Measurements from ENCODE around the gene ABCC6. TPM values are rescaled to one million over a fixed set of nuclear protein-coding genes. Genes with fewer than 3 reads are reported as not detected.

Gene ABCC6
- total and polyA plus RNA-seq, 8 donors, result 10.8 to 30.6 (median 15.7) TPM

DNA sequence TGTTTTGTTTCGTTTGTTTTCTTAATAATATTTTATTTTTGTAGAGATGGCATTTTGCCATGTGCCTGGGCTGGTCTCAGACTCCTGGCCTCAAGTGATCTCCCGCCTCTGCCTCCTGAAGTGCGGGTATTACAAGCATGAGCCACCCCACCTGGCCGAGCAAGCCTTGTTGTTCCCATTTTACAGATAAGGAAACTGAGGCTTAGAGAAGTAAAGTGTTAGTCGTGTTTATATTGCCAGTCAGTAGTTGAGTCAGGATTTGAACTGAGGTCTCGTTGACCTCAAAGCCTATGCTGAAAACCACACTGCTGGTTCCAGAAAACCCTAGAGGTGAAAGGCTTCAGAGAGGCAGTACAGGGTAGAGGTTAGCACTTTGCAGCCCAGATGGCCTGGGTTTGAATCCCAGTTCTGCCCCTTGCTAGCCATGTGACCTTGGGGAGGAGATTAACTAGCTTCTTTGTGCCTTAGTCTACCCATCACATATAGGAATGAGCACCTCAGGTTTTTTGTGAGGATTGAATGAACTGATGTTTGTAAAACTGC lies 102.0 kb downstream of the ABCC6 start:
- Histone ChIP-seq H3K4me3 (no peak overlapping the region), H3K36me3 (peaks cover 0 to 10% (median 0%) of the 10 kb centered on the region in 3 donors), H3K4me1 (no peaks in the 10 kb centered on the region), H3K27ac (no peak overlapping the region), H3K27me3 (no peaks in the 10 kb centered on the region), H3K9me3 (no peaks in the 10 kb centered on the region)
- no peak for FAIRE-seq
- no peak for ATAC-seq
- WGBS, 2 donors, result 83 to 88% methylated on average over 6 of the region's 6 CpGs
- intact Hi-C loops (cut with DNase I), result no loop called here
- DNase-seq, result no peak
- TF ChIP-seq, protein P1, sequence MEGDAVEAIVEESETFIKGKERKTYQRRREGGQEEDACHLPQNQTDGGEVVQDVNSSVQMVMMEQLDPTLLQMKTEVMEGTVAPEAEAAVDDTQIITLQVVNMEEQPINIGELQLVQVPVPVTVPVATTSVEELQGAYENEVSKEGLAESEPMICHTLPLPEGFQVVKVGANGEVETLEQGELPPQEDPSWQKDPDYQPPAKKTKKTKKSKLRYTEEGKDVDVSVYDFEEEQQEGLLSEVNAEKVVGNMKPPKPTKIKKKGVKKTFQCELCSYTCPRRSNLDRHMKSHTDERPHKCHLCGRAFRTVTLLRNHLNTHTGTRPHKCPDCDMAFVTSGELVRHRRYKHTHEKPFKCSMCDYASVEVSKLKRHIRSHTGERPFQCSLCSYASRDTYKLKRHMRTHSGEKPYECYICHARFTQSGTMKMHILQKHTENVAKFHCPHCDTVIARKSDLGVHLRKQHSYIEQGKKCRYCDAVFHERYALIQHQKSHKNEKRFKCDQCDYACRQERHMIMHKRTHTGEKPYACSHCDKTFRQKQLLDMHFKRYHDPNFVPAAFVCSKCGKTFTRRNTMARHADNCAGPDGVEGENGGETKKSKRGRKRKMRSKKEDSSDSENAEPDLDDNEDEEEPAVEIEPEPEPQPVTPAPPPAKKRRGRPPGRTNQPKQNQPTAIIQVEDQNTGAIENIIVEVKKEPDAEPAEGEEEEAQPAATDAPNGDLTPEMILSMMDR (IDR thresholded peaks at IDR 0.05), result no peak

DNA sequence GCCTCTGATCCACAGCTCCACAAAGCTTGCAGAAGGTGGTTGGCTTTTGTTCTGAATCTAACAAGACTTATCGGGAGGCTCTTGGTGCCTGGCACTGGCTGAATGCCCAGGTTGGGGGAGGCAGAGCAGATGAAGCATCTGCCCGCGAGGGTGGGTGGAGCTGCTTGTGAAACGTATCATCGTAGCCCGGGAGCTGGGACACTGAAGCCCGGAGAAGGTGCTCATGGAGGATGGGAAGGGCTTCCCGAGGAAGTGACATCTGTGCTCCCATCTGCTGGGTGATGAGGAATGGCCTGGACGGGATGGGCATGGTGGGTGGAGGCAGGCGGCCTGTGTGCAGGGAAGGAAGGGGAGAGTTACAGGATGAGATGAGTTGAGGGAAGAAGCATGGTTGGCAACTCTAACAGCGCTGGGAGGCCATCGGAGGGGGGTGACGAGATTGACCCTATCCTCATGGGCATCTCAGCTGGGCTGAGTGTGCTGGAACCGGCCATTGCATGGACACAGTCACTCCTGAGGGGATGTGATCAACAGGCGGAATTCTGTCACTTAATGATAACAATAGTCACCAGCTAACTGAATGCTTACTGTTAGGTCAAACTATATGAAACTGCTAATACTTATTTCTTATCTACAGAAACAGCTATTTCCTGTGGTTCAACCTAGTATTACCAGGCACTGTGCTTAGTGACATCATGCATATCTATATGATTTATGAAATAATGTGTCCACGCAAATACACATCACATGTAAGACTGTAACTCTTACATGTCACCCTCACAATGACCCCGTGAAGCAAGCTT lies 102.7 kb downstream of the ABCC6 start:
- peak overlapping the region in 1 of 4 donors; percentile 4 for H3K27ac ChIP-seq
- TF ChIP-seq, protein P1 (IDR thresholded peaks at IDR 0.05), result no peak
- H3K4me1 ChIP-seq, result no peaks in the 10 kb centered on the region
- 61 to 68% methylated on average over 17 of the region's 17 CpGs for WGBS, 2 donors
- intact Hi-C loops (cut with DNase I), result no loop called here
- ATAC-seq (peak in 2 of 4 donors; percentile 49), FAIRE-seq (no peak), DNase-seq (no peak)
- no peak overlapping the region for H3K4me3 ChIP-seq
- H3K36me3 ChIP-seq, result peaks cover 0 to 12% (median 0%) of the 10 kb centered on the region in 3 donors
- H3K27me3 ChIP-seq, result no peaks in the 10 kb centered on the region
- no peaks in the 10 kb centered on the region for H3K9me3 ChIP-seq

DNA sequence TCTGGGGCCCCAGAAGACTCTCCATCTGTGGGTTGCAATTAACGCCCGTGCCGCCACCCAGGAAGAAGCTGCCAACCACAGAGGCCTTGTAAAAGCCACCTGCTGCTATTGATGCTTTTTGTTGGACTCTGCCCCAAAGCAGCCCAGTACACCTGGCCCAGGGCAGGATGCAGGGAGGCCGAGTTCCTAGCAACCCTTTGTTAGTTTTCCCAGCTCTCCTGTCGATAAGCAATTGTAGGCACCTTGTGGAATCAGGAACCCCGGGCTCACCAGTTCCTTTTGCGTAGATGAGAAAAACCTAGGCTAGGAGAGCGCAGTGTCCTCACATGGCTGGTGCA lies 103.3 kb downstream of the ABCC6 start:
- DNase-seq (peak in 1 of 6 donors; percentile 61), ATAC-seq (peak; percentile 64 to 90 (median 83)), FAIRE-seq (no peak)
- intact Hi-C loops (cut with DNase I), result no loop called here
- no peaks in the 10 kb centered on the region for H3K4me1 ChIP-seq
- H3K4me3 ChIP-seq, result no peak overlapping the region
- WGBS, 2 donors, result 34 to 48% methylated on average over 8 of the region's 8 CpGs
- no peaks in the 10 kb centered on the region for H3K9me3 ChIP-seq
- TF ChIP-seq, protein P1 (IDR thresholded peaks at IDR 0.05), result no peak
- peaks cover 0 to 18% (median 0%) of the 10 kb centered on the region in 3 donors for H3K36me3 ChIP-seq
- H3K27me3 ChIP-seq, result no peaks in the 10 kb centered on the region
- H3K27ac ChIP-seq, result peak overlapping the region in 1 of 4 donors; percentile 4

DNA sequence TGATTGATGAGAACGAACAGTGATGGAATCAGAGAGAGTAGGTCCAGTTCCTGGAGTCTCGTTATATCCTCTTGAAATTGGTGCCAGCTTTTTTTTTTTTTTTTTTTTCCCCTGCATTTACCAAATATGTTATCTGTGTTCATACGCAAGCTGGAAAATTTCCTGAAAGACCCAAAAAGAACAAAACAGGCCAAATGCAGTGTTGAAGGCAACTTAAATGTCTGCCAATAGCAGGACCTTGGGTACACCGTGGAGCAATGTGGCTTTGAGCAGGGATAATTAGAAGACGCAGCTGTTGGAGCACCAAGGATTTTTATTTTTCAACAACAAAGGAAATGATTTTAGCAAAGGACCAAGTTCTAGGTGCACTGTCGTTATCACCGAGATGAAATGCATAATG lies 105.0 kb downstream of the ABCC6 start:
- intact Hi-C loops (cut with DNase I), result no loop called here
- DNase-seq, result no peak
- FAIRE-seq, result no peak
- TF ChIP-seq, protein P1 (IDR thresholded peaks at IDR 0.05), result no peak
- Histone ChIP-seq H3K27ac (no peak overlapping the region), H3K36me3 (peaks cover 0 to 24% (median 0%) of the 10 kb centered on the region in 3 donors), H3K4me1 (no peaks in the 10 kb centered on the region), H3K27me3 (no peaks in the 10 kb centered on the region), H3K4me3 (no peak overlapping the region), H3K9me3 (no peaks in the 10 kb centered on the region)
- 97% methylated on average over 7 of the region's 7 CpGs for WGBS, 2 donors
- ATAC-seq, result no peak

DNA sequence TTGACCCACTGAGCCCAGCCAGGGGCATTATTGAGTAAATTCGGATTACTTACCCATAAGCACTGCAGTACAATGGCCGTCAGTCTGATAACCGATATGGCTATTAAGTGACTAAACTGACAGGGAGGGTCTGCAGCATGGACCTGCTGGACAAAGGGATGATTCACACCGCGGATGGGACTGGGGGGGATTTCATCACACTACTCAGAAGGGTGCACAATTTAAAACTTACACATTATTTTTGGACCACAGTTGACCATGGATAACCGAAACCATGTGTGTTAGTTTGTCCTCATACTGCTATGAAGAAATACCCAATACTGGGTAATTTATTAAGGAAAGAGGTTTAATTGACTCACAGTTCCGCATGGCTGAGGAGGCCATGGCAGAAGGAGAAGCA lies 106.5 kb downstream of the ABCC6 start:
- Histone ChIP-seq H3K36me3 (peaks cover 0 to 30% (median 3%) of the 10 kb centered on the region in 3 donors), H3K27me3 (no peaks in the 10 kb centered on the region), H3K4me1 (no peaks in the 10 kb centered on the region), H3K4me3 (no peak overlapping the region), H3K9me3 (no peaks in the 10 kb centered on the region), H3K27ac (no peak overlapping the region)
- FAIRE-seq (no peak), ATAC-seq (no peak), DNase-seq (no peak)
- TF ChIP-seq, protein P1 (IDR thresholded peaks at IDR 0.05), result no peak
- intact Hi-C loops (cut with DNase I), result no loop called here
- 96 to 99% methylated on average over 7 of the region's 7 CpGs for WGBS, 2 donors

Measured in pancreas (tissue), 10 donors.